Measurements from ENCODE around the gene CCL14. TPM values are rescaled to one million over a fixed set of nuclear protein-coding genes. Genes with fewer than 3 reads are reported as not detected.
"Not testable (repeated sequence)": the region's sequence is repeated elsewhere in the genome, so short reads cannot be mapped to it uniquely, and the experiment has no call there.

CCL14 gene
- total RNA-seq, 2 donors from 2014 or later, result 4.1 to 13.0 TPM

GRCh38 chr17:36019423-36019822 is 32.9 kb upstream of the CCL14 start:
- no peak overlapping the region for H3K27ac ChIP-seq

GRCh38 chr17:36017799-36018198 is 31.3 kb upstream of the CCL14 start, which contains the start of gene CCL23:
Gene CCL23, minus strand, starts transcription at chr17:36017972. Its CDS starts 75 bp downstream, at chr17:36017897.
- no peaks in the 10 kb centered on the region for H3K4me1 ChIP-seq
- no peak within 1 kb of the TSS for H3K27ac ChIP-seq
- no peaks in the 10 kb centered on the region for H3K36me3 ChIP-seq
- no peak for DNase-seq (ENCODE audit: low spot score)
- H3K27me3 ChIP-seq, result no peaks in the 10 kb centered on the region
- no peak for TF ChIP-seq CTCF (IDR thresholded peaks at IDR 0.05)
- peaks cover 0 to 3% of the 10 kb centered on the region in 2 donors for H3K9me3 ChIP-seq
- H3K4me3 ChIP-seq, result no peak within 1 kb of the TSS

More at GRCh38 chr17:36019423-36019822, 32.9 kb upstream of the CCL14 start:
- no peak overlapping the region for H3K4me3 ChIP-seq
- H3K9me3 ChIP-seq, result peaks cover 0 to 5% of the 10 kb centered on the region in 2 donors
- no peaks in the 10 kb centered on the region for H3K4me1 ChIP-seq
- no peak for TF ChIP-seq CTCF (IDR thresholded peaks at IDR 0.05)
- no peak for DNase-seq (ENCODE audit: low spot score)
- no peaks in the 10 kb centered on the region for H3K36me3 ChIP-seq
- no peaks in the 10 kb centered on the region for H3K27me3 ChIP-seq

GRCh38 chr17:36016555-36016954 is 30.0 kb upstream of the CCL14 start:
- no peak for TF ChIP-seq CTCF (IDR thresholded peaks at IDR 0.05)
- no peaks in the 10 kb centered on the region for H3K4me1 ChIP-seq
- H3K27ac ChIP-seq, result no peak overlapping the region
- H3K9me3 ChIP-seq, result no peaks in the 10 kb centered on the region
- H3K4me3 ChIP-seq, result no peak overlapping the region
- H3K27me3 ChIP-seq, result no peaks in the 10 kb centered on the region
- H3K36me3 ChIP-seq, result no peaks in the 10 kb centered on the region
- no peak for DNase-seq (ENCODE audit: low spot score)

- not testable (repeated sequence) for DNase-seq (ENCODE audit: low spot score); H3K9me3 ChIP-seq; H3K4me3 ChIP-seq; H3K36me3 ChIP-seq; H3K27ac ChIP-seq; H3K27me3 ChIP-seq; H3K4me1 ChIP-seq
Measured at GRCh38 chr17:36015895-36016294, 29.4 kb upstream of the CCL14 start.

GRCh38 chr17:36014946-36015345 is 28.4 kb upstream of the CCL14 start:
- Histone ChIP-seq H3K4me3 (no peak overlapping the region), H3K36me3 (no peaks in the 10 kb centered on the region), H3K9me3 (peaks cover 0 to 10% of the 10 kb centered on the region in 2 donors), H3K4me1 (no peaks in the 10 kb centered on the region), H3K27me3 (no peaks in the 10 kb centered on the region), H3K27ac (no peak overlapping the region)
- no peak for TF ChIP-seq CTCF (IDR thresholded peaks at IDR 0.05)
- DNase-seq (ENCODE audit: low spot score), result no peak

GRCh38 chr17:36011201-36011600 is 24.7 kb upstream of the CCL14 start:
- TF ChIP-seq CTCF (IDR thresholded peaks at IDR 0.05), result no peak
- Histone ChIP-seq H3K9me3 (peaks cover 0 to 17% of the 10 kb centered on the region in 2 donors), H3K4me1 (no peaks in the 10 kb centered on the region), H3K27me3 (no peaks in the 10 kb centered on the region), H3K36me3 (no peaks in the 10 kb centered on the region), H3K4me3 (no peak overlapping the region), H3K27ac (no peak overlapping the region)
- no peak for DNase-seq (ENCODE audit: low spot score)

All from right atrium auricular region (tissue), 2 donors.